Measurements from ENCODE around the gene STK39. TPM values are rescaled to one million over a fixed set of nuclear protein-coding genes. Genes with fewer than 3 reads are reported as not detected.

STK39 gene
- total RNA-seq, 2 donors from 2014 or later, result 21.5 to 27.9 TPM

- Mint-ChIP-seq H3K4me3 (no peak overlapping the region), H3K27me3 (peaks cover 6% of the 10 kb centered on the region), H3K4me1 (no peaks in the 10 kb centered on the region), H3K36me3 (ENCODE audit: low read depth) (no peaks in the 10 kb centered on the region), H3K27ac (no peak overlapping the region), H3K9me3 (no peaks in the 10 kb centered on the region)
- ATAC-seq (replicated peaks), result no peak
Observed at GRCh38 chr2:167905668-167906067, 341.7 kb downstream of the STK39 start.

Other genes with a start within 250 kb of the STK39 start
- gene CERS6, start 208.7 kb upstream of the STK39 start, total RNA-seq, result 10 to 100 TPM in 1 of 2 donors, 1 to 10 TPM in 1; 7.7 to 21.5 TPM

All from activated T-helper 17 cell treated with anti-CD3 and anti-CD28 coated beads, Interleukin-2, amount 50 U/mL, for 72 hours (primary cell).